ENCODE measurements around the gene ZDHHC18.

The ZDHHC18 gene

DNA sequence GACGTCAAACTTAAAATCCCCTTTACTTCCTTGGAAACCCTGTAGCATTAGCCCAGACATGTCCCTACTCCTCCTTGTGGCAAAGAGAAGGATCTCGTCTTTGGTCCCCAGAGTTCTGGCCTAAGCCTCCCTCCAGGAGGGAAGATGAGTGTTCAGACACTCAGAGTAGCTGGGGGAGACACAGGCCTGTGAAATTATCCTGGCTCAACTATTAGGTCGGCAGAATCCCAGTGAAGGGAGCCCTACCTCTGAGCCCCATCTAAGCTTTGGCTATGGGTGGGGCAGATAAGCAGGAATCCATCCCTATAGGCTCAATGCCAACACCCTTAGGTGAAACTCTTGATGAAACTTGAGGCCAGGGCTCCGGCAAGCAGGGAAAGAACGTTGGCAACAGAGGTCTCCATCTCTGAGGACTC is 34.8 kb downstream of the ZDHHC18 start:
- Histone ChIP-seq H3K79me2 (no peaks in the 10 kb centered on the region), H3K9ac (no peak overlapping the region), H3K36me3 (ENCODE audit: control insufficient read depth, insufficient read depth, low read length) (no peaks in the 10 kb centered on the region), H3K4me1 (no peaks in the 10 kb centered on the region), H3K4me3 (ENCODE audit: low read depth, low read length) (no peak overlapping the region), H2AFZ (no peak overlapping the region), H3K27ac (no peak overlapping the region), H3K9me3 (ENCODE audit: control insufficient read depth, low read length) (no peaks in the 10 kb centered on the region), H3K27me3 (ENCODE audit: control insufficient read depth, insufficient read depth, low read length) (no peaks in the 10 kb centered on the region), H3K4me2 (ENCODE audit: low read length) (no peak overlapping the region)
- TF ChIP-seq, protein P1, sequence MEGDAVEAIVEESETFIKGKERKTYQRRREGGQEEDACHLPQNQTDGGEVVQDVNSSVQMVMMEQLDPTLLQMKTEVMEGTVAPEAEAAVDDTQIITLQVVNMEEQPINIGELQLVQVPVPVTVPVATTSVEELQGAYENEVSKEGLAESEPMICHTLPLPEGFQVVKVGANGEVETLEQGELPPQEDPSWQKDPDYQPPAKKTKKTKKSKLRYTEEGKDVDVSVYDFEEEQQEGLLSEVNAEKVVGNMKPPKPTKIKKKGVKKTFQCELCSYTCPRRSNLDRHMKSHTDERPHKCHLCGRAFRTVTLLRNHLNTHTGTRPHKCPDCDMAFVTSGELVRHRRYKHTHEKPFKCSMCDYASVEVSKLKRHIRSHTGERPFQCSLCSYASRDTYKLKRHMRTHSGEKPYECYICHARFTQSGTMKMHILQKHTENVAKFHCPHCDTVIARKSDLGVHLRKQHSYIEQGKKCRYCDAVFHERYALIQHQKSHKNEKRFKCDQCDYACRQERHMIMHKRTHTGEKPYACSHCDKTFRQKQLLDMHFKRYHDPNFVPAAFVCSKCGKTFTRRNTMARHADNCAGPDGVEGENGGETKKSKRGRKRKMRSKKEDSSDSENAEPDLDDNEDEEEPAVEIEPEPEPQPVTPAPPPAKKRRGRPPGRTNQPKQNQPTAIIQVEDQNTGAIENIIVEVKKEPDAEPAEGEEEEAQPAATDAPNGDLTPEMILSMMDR (IDR thresholded peaks at IDR 0.05), result no peak

DNA sequence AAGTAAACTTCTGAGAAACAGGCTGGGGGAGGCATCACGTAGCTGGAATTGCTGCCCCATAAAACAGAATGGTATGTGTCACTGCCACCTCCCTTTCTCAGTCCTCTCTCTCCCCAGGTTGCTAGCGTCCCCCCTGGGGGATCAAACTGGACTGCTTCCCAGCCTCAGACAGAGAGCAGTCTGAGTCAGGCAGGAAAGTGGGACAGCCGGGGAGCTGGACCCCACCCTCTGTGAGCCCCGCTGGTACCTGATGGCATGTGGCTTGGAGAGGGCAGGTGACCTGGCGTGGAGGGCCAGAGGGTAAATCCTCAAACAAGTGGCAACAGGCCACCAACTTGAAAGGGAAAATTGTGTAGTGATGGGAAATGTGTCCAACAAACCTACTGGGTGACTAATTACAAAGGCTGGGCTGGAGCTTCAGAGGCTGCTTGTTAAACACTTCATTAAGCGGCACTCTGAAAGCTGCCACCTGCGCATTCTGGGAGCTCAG is 35.4 kb downstream of the ZDHHC18 start:
- no peaks in the 10 kb centered on the region for H3K4me1 ChIP-seq
- H3K9ac ChIP-seq, result no peak overlapping the region
- H3K4me2 ChIP-seq (ENCODE audit: low read length), result no peak overlapping the region
- H2AFZ ChIP-seq, result no peak overlapping the region
- no peaks in the 10 kb centered on the region for H3K27me3 ChIP-seq (ENCODE audit: control insufficient read depth, insufficient read depth, low read length)
- H3K36me3 ChIP-seq (ENCODE audit: control insufficient read depth, insufficient read depth, low read length), result no peaks in the 10 kb centered on the region
- no peaks in the 10 kb centered on the region for H3K9me3 ChIP-seq (ENCODE audit: control insufficient read depth, low read length)
- no peak overlapping the region for H3K4me3 ChIP-seq (ENCODE audit: low read depth, low read length)
- TF ChIP-seq, protein P1 (IDR thresholded peaks at IDR 0.05), result no peak
- no peak overlapping the region for H3K27ac ChIP-seq
- H3K79me2 ChIP-seq, result no peaks in the 10 kb centered on the region

DNA sequence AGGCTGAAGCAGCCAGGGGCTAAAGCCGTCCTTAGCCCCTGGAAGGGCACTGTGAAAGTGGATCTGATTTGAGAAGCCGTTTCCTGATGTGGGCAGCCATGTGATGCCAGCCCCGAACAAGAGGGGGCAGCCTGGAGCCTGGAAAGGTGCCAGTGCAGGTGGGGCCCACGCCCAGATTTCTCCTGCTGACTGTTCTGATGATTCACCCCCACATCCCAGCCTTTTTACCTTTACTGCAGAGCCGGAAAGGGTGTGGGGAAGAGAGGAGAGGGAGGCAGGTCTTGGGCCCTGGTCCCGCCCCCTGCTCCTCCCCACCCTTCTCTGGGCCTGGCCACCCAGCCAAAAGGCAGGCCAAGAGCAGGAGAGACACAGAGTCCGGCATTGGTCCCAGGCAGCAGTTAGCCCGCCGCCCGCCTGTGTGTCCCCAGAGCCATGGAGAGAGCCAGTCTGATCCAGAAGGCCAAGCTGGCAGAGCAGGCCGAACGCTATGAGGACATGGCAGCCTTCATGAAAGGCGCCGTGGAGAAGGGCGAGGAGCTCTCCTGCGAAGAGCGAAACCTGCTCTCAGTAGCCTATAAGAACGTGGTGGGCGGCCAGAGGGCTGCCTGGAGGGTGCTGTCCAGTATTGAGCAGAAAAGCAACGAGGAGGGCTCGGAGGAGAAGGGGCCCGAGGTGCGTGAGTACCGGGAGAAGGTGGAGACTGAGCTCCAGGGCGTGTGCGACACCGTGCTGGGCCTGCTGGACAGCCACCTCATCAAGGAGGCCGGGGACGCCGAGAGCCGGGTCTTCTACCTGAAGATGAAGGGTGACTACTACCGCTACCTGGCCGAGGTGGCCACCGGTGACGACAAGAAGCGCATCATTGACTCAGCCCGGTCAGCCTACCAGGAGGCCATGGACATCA is 36.5 kb downstream of the ZDHHC18 start, which contains the start of gene SFN:
Gene SFN (plus strand): TSS at position 369 of the 904 bp plus-strand sequence. CDS start 64 bp downstream, at position 433.
- H3K4me1 ChIP-seq, result no peaks in the 10 kb centered on the region
- no peak within 1 kb of the TSS for H2AFZ ChIP-seq
- H3K4me2 ChIP-seq (ENCODE audit: low read length), result no peak within 1 kb of the TSS
- no peak within 1 kb of the TSS for H3K27ac ChIP-seq
- H3K9ac ChIP-seq, result no peak within 1 kb of the TSS
- no peak within 1 kb of the TSS for H3K4me3 ChIP-seq (ENCODE audit: low read depth, low read length)
- H3K36me3 ChIP-seq (ENCODE audit: control insufficient read depth, insufficient read depth, low read length), result no peaks in the 10 kb centered on the region
- H3K79me2 ChIP-seq, result no peaks in the 10 kb centered on the region
- H3K27me3 ChIP-seq (ENCODE audit: control insufficient read depth, insufficient read depth, low read length), result no peaks in the 10 kb centered on the region
- H3K9me3 ChIP-seq (ENCODE audit: control insufficient read depth, low read length), result no peaks in the 10 kb centered on the region
- TF ChIP-seq, protein P1 (IDR thresholded peaks at IDR 0.05), result no peak

DNA sequence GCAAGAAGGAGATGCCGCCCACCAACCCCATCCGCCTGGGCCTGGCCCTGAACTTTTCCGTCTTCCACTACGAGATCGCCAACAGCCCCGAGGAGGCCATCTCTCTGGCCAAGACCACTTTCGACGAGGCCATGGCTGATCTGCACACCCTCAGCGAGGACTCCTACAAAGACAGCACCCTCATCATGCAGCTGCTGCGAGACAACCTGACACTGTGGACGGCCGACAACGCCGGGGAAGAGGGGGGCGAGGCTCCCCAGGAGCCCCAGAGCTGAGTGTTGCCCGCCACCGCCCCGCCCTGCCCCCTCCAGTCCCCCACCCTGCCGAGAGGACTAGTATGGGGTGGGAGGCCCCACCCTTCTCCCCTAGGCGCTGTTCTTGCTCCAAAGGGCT is 37.2 kb downstream of the ZDHHC18 start:
- H3K4me2 ChIP-seq (ENCODE audit: low read length), result no peak overlapping the region
- H3K79me2 ChIP-seq, result no peaks in the 10 kb centered on the region
- no peaks in the 10 kb centered on the region for H3K9me3 ChIP-seq (ENCODE audit: control insufficient read depth, low read length)
- no peak overlapping the region for H3K9ac ChIP-seq
- TF ChIP-seq, protein P1 (IDR thresholded peaks at IDR 0.05), result no peak
- H3K36me3 ChIP-seq (ENCODE audit: control insufficient read depth, insufficient read depth, low read length), result no peaks in the 10 kb centered on the region
- H3K4me1 ChIP-seq, result no peaks in the 10 kb centered on the region
- no peak overlapping the region for H3K27ac ChIP-seq
- H2AFZ ChIP-seq, result no peak overlapping the region
- H3K4me3 ChIP-seq (ENCODE audit: low read depth, low read length), result no peak overlapping the region
- H3K27me3 ChIP-seq (ENCODE audit: control insufficient read depth, insufficient read depth, low read length), result no peaks in the 10 kb centered on the region
